ENCODE results near the gene GRIK3.

GRCh38 chr1:36909946-36910725, 124.2 kb downstream of the GRIK3 start:
- TF ChIP-seq POLR2AphosphoS5 (IDR thresholded peaks at IDR 0.05; ENCODE audit: low read depth, low read length) (no peak), POLR2A (IDR thresholded peaks at IDR 0.05; ENCODE audit: low read depth, low read length) (no peak), TAF1 (IDR thresholded peaks at IDR 0.05; ENCODE audit: borderline replicate concordance, low read depth, low read length) (no peak)

Data from GM12892 (cell line).